Measurements from ENCODE around the gene LYRM4.

DNA sequence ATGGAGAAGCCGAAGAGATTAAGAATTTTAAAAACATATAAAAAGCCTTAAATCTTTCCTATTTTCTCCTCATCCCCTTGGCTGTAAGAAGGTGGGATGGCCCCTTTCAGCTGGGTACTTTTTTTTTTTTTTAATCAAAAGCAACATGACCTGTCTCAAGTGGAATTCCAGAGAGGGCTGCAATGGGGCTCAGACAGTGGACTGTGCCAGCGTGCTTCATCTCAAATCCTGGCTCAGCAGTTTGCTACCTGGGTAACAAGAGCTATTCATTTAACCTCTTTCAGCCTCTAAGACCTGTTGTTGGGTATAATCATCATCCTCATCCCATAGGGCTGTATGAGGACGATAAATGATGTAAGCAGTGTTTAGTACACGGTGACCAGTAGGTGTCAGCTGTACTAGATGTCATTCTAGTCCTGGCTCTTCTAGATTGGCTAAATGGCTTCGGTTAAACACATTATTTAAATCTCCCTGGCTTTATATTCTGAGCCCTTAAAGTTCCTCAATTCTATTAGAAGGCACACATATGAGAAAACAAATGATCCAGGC is 182.6 kb downstream of the LYRM4 start:
- TF ChIP-seq, protein P1, sequence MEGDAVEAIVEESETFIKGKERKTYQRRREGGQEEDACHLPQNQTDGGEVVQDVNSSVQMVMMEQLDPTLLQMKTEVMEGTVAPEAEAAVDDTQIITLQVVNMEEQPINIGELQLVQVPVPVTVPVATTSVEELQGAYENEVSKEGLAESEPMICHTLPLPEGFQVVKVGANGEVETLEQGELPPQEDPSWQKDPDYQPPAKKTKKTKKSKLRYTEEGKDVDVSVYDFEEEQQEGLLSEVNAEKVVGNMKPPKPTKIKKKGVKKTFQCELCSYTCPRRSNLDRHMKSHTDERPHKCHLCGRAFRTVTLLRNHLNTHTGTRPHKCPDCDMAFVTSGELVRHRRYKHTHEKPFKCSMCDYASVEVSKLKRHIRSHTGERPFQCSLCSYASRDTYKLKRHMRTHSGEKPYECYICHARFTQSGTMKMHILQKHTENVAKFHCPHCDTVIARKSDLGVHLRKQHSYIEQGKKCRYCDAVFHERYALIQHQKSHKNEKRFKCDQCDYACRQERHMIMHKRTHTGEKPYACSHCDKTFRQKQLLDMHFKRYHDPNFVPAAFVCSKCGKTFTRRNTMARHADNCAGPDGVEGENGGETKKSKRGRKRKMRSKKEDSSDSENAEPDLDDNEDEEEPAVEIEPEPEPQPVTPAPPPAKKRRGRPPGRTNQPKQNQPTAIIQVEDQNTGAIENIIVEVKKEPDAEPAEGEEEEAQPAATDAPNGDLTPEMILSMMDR (conservative IDR thresholded peaks at IDR 0.05; ENCODE audit: low read depth in 2 of 2): peak in 1 of 2 experiments; percentile 40; a peak in 3 of 4 replicates
- TF ChIP-seq EZH2 (IDR thresholded peaks at IDR 0.05; ENCODE audit: low read depth, unreplicated experiment): no peak
- no peak for TF ChIP-seq REST (IDR thresholded peaks at IDR 0.05; ENCODE audit: unreplicated experiment)
- TF ChIP-seq POLR2AphosphoS5 (IDR thresholded peaks at IDR 0.05; ENCODE audit: low read depth): no peak
- TF ChIP-seq EZH2phosphoT487 (IDR thresholded peaks at IDR 0.05; ENCODE audit: unreplicated experiment): no peak
- TF ChIP-seq JUNB (IDR thresholded peaks at IDR 0.05; ENCODE audit: unreplicated experiment): no peak
- no peak for TF ChIP-seq CREB1 (CRISPR knock-in tag; IDR thresholded peaks at IDR 0.05; ENCODE audit: low read depth)
- TF ChIP-seq NANOG (IDR thresholded peaks at IDR 0.05; ENCODE audit: borderline replicate concordance): no peak
- TF ChIP-seq ETS1 (IDR thresholded peaks at IDR 0.05): no peak
- TF ChIP-seq STAT1 (IDR thresholded peaks at IDR 0.05; ENCODE audit: unreplicated experiment): no peak
